Right hindlimb (tissue), 1 donor: ENCODE data around the gene C3orf22.
"Not testable (repeated sequence)": the region's sequence is repeated elsewhere in the genome, so short reads cannot be mapped to it uniquely, and the experiment has no call there.

Experiments used
- DNase-seq: peaks from one replicate; pipeline ENCODE4 v3.0.0-alpha.2; 2018

C3orf22 gene

DNA sequence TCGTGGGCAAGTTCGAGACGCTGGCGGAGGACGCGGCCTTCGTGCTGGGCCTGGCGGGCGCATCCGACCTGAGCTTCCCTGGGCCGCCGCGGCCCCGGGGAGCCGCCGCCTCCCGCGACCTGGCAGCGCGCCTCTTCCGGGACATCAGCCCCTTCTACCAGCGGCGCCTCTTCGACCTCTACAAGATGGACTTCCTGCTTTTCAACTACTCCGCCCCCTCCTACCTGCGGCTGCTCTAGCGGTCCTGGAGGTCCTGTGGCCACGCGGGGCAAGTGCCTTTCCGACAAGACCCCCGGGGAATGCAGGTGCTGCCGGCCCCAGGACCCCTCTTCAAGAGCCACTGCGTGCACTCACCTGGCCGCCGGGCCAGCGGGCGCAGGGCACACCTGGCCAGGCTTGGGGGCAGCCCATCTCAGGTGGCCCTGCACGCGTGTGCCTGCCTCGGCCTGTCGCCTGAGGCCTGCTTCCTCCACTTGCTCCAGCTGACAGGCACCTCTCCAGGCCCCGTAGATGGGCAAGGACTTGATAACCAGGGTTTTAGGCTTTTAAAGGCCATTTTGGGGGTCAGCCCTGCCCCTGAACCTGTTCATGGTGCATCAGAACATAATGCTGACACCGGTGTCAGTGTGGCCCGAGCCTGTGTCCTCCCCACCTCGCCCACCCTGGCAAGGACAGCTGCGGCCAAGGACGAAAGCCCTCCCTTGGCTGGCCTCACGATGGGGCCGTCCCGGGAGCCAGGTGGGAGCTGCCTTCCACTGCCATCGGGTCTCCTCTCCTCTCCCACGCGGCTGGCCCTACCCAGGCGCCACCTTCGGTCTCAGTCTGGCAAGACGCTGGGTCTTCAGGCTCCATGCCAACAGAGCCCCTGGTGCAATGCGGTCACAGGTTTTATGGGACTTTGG lies 16.1 kb downstream of the C3orf22 start:
- peak; percentile 13 for DNase-seq

DNA sequence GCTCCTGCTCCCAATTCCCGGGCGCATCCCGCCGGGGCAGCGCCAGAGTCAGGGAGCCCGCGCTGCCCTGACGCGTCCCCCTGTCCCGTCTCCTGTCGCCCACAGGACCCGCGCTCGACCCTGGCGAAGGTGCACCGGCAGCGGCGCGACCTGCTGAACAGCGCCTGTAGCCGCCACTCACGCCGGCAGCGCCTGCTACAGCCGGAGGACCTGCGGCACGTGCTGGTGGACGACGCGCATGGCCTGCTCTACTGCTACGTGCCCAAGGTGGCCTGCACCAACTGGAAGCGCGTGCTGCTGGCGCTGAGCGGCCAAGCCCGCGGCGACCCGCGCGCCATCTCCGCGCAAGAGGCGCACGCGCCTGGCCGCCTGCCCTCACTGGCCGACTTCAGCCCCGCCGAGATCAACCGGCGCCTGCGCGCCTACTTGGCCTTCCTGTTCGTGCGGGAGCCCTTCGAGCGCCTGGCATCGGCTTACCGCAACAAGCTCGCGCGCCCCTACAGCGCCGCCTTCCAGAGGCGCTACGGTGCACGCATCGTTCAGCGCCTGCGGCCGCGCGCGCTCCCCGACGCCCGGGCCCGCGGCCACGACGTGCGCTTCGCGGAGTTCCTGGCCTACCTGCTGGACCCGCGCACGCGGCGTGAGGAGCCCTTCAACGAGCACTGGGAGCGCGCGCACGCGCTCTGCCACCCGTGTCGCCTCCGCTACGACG lies 16.9 kb downstream of the C3orf22 start:
- peak; percentile 16 for DNase-seq

DNA sequence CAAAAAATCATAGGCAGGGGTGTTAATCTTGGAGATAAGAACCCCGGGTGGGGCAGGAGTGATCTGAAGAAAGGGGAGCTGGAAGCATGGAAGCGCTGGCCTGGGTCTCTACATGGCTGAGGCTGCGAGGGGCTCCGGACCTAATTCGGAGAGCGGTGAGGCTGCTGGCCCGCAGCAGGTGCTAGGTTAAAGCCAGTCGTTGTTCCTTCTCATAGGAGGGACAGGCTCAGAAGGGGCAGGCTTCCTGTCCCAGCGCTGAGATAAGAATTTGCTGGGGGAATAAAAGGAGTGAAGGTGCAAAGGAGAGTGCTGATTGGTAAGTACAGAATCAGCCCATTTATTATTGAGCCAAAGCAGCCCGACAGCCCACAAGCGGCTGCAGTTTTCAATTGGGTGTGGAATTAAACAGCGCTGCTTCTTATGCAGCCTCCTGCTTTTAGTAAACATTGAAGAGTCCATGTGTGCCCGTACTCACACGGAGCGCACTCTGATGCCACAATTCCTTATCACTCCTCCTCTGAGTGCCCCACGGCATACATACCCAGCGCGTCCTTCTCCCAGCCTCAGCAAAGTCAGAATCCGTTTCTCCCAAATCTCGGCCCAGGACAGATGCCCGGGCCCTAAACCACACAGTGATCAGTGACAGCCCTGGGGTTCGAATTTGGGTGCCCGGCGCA lies 17.6 kb downstream of the C3orf22 start:
- peak; percentile 8 for DNase-seq

DNA sequence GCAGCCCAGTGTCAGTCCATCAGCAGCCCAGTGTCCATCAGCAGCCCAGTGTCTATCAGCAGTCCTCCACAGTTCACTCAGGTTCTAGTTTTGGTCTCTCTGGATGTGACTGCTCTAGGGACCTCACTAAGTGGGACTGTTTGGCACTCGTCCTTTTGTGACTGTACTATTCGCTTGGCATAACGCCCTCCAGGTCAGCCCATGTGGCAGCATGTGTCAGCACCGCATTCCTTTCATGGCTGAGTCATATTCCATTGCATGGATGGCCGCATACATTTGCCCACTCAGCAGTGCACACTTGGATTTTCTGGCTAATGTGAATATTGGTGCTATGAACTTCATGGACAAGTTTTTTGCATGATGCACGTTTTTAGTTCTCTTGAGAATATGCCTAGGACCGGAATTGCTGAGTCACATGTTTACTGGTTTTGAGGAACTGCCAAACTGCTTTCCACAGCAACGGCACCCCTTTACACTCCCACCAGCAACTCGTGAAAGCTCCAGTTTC lies 18.3 kb downstream of the C3orf22 start:
- DNase-seq = peak; percentile 22

DNA sequence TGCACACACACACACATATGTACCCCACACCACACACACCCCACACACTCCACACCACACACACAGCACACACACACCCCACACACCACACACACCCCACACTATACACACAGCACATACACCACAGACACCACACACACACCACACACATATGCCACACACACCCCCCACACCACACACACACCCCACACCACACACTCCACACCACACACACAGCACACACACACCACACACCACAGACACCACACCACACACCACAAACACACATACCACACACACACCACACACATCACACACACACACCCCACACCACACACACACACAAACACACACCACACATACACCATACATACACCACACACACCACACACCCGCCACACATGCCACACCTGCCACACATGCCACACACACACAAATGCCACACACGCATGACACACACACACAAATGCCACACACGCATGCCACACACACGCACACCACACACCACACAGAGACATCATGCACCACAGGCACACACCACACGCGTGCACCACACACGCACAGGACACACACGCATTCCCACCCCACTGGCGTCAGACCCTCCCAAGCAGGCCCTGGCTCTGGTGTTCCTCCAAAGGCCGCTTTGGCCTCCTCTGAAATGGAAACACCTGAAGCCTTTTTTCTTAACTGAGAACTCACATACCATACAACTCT lies 19.0 kb downstream of the C3orf22 start:
- DNase-seq = peak; percentile 4

DNA sequence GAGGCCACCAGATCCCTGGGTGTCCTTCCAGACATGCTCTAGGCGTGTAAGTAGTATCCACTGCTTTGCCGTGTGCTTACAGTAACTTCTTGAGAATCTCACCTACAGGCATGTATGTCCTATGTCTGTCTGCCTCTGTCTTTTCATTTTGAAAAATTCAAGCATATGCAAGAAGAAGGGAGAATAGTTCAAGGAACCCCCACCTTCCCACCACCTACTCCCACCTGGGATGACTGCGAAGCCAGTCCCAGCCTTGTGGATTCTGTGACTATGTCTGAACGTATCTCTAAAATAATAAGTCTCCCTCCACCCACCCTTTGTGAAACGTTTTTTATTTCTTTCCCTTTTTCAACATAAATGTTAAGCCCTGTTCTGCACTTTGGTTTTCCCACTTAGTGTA lies 19.8 kb downstream of the C3orf22 start:
- DNase-seq = no peak

DNA sequence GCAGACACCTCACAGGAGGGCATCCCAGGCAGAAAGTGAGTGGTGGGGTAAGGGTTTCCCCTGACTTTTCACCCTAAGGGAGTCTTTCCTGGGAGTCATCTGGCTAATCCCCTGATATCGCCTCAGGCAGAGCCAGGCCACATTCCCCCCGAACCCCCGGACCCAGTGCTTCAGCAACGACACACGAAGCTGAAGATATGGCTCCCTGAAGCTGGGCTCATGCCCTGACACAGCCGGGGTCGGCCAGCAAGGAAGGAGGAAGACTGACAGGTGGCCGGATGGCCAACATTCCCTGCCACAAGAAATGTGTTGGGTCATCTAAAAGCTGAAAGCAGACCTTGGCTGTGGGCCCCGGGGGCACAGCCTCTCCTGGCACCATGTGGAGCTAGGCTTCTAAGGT lies 20.4 kb downstream of the C3orf22 start:
- DNase-seq = peak; percentile 7

DNA sequence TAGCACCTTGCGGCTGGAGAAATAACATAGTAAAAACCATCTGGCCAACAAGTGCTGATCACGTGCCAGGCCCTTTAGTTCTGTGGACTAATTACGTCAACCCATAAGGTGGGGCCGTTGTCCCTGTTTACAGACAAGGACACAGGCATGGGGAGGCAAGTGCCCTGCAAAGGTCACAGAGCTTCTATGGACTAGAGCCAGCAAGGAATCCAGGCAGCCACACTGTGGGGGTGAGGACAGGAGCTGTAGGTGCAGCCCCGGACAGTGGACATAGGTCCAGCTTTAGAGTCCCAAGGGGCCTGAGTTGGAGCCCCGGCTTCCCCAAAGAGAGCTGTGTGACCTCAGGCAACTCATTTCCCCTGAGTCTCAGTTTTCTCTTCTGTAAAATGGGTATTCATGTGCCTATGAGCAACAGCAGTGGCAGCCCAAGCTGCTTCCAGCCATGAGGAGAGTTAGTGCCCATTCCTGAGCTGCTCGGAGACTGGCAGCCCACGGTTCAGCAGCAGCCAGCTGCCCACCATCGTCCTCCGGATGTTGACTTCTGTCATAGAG lies 20.9 kb downstream of the C3orf22 start:
- peak; percentile 9 for DNase-seq

DNA sequence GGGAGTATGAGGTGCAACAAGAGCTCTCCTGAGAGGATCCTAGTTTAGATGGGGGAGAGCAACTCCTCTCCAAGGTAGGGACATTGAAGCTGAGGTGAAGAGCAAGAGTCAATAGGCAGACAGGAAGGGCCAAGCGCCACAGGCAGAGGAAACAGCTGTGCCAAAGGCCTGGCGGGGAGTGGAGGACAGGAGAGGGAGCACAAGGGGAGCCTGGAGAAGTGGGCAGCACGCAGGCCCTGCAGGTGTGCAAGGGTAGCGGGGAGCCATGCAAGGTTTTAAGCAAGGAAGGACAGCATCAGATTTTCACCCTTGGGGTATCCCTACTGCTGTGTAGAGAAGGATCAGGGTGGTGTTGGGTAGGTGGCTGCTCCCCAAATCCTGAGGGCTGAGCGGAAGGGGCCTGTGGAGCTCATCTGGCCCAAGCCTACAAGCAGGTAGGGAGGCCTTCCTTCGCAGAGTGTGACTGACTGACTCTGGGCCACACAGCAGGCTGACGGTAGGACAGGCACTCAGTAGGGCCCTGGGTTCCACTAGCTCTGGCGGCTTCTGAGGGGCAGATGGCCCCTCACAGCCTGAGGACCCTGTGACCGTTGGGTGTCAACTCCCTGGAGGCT lies 21.5 kb downstream of the C3orf22 start:
- peak; percentile 11 for DNase-seq

DNA sequence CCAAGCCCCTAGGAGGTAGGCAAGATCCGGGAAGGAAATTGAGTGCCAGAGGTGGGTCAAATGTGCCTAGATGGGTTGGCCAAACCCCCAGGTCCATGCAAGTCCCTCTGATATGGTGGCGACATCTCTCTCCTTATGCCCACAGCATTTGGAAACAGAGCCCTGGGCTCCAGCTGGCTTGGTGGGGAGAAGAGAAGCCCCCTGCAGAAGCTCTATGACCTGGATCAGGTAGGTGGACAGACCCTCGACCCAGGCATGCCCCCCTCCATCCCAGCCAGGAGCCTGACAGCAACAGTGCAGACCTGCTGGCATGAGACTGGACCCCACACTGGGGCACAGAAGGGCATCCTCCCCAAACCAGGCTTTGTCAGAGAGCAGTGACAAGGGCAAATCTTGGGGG lies 22.6 kb downstream of the C3orf22 start:
- DNase-seq = no peak

DNA sequence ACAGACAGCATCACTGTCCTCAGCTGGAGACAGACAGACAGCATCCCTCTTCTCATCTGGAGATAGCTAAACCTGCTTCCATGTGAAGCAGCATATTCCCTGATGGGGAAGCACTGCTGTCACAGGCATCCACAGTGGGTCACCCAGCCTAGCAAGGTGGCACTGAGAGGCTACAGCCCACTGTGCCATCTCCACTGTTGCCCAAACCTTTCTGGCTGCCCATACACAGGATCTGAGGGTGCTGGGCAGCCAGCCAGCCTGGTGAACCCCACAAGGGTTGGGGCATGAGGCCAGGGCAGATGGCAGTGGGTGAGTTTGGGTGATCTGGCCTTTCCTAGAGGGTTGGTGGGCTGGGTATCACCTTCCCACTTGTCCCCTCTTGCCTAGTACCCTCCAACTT lies 23.1 kb downstream of the C3orf22 start:
- no peak for DNase-seq

DNA sequence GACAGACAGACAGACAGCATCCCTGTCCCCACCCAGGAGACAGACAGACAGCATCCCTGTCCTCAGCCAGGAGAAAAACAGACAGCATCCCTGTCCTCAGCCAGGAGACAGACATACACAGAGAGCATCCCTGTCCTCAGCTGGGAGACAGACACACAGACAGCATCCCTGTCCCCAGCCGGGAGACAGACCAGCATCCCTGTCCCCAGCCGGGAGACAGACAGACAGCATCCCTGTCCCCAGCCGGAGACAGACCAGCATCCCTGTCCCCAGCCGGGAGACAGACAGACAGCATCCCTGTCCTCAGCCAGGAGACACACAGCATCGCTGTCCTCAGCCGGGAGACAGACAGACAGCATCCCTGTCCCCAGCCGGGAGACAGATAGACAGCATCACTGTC lies 24.0 kb downstream of the C3orf22 start:
- not testable (repeated sequence) for DNase-seq

DNA sequence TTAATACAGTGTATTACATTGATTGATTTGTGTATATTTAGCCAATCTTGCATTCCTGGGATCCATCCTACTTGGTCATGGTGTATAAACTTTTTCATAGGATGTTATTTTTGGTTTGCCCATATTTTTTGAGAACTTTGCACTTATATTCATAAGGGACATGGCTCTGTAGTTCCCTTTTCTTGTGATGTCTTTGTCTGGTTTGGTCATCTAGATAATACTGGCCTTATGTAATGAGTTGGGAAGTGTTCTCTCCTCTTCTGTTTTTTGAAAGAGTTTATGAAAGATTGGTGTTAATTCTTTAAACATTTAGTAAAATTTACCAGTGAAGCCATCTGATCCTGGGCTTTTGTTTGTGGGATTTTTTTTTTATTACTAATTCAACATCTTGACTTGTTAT lies 25.2 kb downstream of the C3orf22 start:
- DNase-seq = no peak

DNA sequence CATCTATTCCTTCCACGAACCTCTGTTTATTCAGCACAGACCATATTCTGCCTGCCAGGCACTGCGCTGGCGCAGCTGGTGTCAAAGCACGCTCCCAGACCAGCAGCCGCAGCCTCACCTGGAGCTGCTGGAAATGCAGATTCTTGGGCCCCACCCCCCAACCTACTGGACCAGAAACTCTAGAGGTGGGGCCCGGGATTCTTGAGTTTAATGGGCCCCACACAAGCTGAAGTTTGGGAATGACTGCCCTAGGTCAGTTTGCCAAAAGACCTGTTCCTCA lies 27.7 kb downstream of the C3orf22 start:
- no peak for DNase-seq

DNA sequence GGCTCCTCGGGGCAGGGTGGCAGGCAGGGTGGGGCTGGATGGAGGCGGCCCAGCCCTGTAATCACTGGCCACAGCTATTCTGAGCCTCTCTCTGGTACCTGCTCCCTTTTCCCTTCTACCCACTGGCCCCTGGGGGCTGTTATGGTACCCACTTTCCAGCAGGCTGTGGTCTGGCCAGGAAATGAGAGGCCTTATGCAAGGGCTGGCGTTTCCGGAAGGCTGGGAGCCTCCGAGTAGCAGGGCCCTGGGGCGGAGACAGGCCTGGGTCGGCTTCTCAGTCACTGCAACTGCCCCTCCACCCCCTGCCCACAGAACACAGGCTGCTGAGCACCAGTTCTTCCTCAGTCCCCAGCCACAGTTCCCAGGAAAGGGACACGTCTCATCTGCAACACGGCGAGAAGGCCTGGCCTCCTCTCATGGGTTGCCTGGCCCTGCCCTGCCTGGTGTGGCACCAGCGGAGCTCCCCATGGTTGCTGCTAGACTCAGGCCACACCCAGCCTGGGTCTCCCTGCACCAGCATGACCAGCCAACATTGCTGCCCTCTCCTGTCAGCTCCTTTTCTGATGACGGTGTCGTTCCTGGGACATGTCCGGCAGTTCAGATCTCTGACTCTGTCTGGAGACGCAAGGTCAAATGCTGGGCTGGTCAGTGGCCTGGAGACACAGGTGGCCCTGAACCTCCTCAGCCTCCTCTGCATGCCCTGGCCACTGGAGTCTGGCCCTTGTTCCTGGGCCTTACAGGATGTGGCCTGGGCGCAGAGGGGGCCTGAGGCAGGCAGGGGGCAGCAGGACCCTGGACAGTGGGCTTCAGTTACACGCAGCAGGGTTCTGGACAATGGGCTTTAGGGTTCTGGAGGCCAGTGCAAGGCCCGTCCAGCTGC lies 28.3 kb downstream of the C3orf22 start:
- DNase-seq = peak; percentile 75

DNA sequence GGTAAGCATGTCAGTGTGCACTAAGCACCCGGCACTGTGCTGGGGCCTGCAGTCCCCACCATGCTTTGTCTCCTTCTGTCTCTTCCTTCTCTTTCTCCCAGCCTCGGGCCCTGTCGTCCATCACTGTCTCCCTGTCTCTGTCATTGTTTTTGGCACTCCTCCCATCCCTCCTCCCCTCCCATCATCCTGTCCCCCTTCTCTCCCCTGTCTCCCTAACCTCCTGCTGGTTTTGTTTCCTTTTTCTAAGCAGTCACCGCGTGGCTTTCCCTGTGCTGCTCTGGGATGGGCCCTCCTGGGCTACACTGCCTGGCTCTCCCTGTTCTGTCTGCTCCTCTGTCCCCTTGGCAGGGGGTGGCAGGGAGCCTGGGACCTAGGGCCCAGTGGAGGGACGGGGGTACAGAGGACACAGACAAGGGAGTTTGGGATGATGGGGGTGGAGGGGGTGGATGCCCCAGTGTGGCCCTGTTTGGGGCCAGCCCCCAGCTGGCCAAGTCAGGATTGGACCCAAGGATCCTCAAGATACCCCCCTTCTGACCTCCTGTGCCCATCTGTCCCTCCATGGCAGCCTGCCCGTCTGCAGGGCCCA lies 29.1 kb downstream of the C3orf22 start:
- no peak for DNase-seq

DNA sequence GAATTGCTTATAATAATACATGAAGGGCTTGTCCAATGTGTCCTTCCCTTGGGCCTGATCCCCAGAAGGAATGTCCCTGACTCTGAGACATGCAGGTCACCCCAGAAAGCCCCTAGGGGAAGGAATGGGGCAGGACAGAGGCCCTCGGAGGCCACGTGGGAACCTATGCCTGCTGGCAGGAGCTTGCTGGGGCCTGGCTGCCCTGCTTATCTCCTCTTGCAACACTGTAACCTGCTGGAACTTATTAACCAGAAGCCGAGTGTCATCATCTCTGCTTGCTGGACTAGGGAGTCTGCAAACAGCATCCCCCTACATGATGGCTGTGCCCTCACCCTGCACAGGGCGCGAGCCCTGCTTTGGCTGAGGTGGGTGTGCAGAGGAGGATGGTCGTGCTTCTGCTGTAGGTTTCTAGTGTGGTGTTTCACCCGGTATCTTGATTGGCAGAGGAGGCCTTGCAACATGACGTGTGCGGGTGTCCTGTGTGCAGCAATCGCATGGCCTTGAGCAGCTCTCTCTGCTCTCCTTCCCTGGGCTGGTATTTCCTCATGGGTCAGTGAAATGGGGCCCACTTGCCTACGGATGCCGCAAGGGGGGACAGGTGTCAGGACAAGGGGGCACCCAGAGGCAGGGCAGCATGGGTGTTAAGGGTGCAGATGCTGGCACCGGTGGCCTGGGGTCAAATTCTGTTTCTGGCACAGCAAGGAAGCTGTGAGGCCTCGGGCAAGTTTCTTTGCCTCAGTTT lies 29.8 kb downstream of the C3orf22 start:
- DNase-seq = no peak

DNA sequence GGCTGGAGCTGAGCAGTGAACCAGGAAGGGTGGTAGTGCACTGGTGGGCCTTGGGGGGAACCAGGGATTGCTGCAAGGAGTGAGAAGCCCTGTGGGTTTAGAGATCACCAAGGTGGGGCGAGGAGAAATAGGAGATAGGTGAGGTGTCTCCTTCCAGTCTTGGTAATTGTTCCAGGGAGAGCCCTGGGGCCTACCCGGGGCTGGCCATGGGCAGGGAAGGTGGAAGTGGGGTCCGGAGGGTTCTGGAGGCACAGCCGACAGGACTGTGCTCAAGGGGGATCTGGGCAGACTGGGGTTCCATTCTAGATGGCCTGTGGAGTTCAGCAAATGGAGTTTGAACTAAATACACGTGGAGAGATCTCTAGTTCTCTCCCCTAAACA lies 30.3 kb downstream of the C3orf22 start:
- DNase-seq = no peak

DNA sequence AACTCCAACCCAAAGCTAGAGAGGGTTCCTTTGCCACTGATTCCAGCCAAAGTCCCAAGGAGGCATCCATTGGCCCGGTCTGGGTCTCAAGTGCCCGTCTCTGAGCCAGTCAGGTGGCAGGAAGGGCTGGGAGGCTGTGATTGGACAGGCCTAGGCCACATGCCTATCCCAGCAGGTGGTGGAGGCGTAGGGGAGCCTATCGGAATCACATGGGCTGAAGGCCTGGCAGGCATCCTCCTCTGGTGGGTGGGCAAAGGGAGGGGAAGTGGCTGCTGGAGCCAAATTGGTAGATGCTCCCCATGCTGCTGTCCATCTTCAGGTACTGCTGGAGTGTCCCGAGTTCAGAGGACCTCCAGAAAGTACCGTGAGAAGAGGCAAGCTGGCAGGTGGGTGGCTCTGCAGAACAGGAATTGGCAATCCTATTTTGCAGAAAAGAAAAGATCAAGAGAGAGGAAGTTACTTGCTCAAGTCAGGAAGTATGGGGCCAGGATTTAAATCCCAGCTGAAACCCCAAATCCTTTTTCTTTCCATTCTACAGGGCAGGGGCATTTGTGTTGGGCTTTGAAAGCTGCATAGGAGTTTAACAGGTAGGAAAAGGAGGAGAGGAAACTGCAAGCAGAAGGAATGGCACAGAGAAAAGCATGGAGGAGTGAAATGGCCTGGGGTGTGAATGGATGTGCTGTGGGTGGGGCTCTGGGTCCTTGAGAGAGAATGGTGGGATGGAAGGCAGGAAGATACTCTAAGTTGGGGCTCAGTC lies 31.1 kb downstream of the C3orf22 start:
- no peak for DNase-seq
